ENCODE measurements around the gene KANK2. TPM values are rescaled to one million over a fixed set of nuclear protein-coding genes. Genes with fewer than 3 reads are reported as not detected.
A peak's percentile ranks its signal among the peaks of the same experiment; 100 is the strongest.

Gene KANK2
- total and polyA plus RNA-seq, 2 of the 4 experiments (the other 2 are of a cell fraction) = 104 to 176 TPM

- intact Hi-C loops (cut with micrococcal nuclease) (no loop called here), in situ Hi-C loops (cut with MboI; ENCODE audit: low sequenced_read_pairs) (no loop called here), dilution Hi-C loops (cut with HindIII; ENCODE audit: low sequenced_read_pairs, unreplicated experiment) (no loop called here)
- no TSS peak for BruUV-seq (replicated peaks)
- Histone ChIP-seq H3K4ac (ENCODE audit: low read depth, low read length) (peak overlapping the region; percentile 94), H4K8ac (ENCODE audit: low read depth in 2 of 2, low read length in 2 of 2) (peak overlapping the region; percentile 92 to 97), H3K4me2 (ENCODE audit: low read depth, low read length) (peak overlapping the region; percentile 91), H3K14ac (replicated peaks; ENCODE audit: low read depth, low read length) (peak overlapping the region; percentile 99), H3K9me3 (ENCODE audit: control insufficient read depth, insufficient read depth, low read length) (no peaks in the 10 kb centered on the region), H2BK5ac (ENCODE audit: low read depth, low read length, poor library complexity, severe bottlenecking) (peak overlapping the region; percentile 91), H4K91ac (ENCODE audit: insufficient read depth, low read depth, low read length) (peak overlapping the region; percentile 89), H3K79me1 (ENCODE audit: low read depth in 1 of 2, low read length in 2 of 2) (peaks cover 20 to 55% of the 10 kb centered on the region in 2 experiments), H3K18ac (ENCODE audit: low read depth, low read length) (peak overlapping the region; percentile 89), H2BK20ac (ENCODE audit: low read depth, low read length) (peak overlapping the region; percentile 27; the same call in 1 of the 2 replicates), H3K27ac (ENCODE audit: insufficient read depth, low read length) (peak overlapping the region; percentile 98), H2AK9ac (replicated peaks; ENCODE audit: low read depth, low read length, poor library complexity) (peak overlapping the region; percentile 98), H2BK120ac (ENCODE audit: low read depth, low read length) (peak overlapping the region; percentile 89), H4K20me1 (ENCODE audit: insufficient read depth, low read length) (peaks cover 11% of the 10 kb centered on the region; the same call in 1 of the 2 replicates), H3K27me3 (ENCODE audit: control insufficient read depth, insufficient read depth, low read length) (no peaks in the 10 kb centered on the region), H3K9me1 (ENCODE audit: insufficient read depth, low read length) (peaks cover 7% of the 10 kb centered on the region), H2AFZ (replicated peaks; ENCODE audit: low read length, poor library complexity) (peak overlapping the region; percentile 88), H3K4me1 (ENCODE audit: control insufficient read depth, insufficient read depth, low read length) (peaks cover 16% of the 10 kb centered on the region), H3K56ac (ENCODE audit: extremely low read depth, insufficient read depth, low read length) (peak overlapping the region; percentile 93), H3K4me3 (ENCODE audit: insufficient read depth, low read depth, low read length) (peak overlapping the region; percentile 99), H3K36me3 (ENCODE audit: control insufficient read depth, insufficient read depth, low read length) (peaks cover 36% of the 10 kb centered on the region), H3K9ac (ENCODE audit: low read depth, low read length) (peak overlapping the region; percentile 100), H3K23ac (ENCODE audit: low read depth, low read length) (peak overlapping the region; percentile 99), H2AK5ac (ENCODE audit: low read depth, low read length) (peak overlapping the region; percentile 99), H4K5ac (ENCODE audit: low read depth, low read length) (peak overlapping the region; percentile 62), H2BK15ac (ENCODE audit: low read depth, low read length) (peak overlapping the region; percentile 66; the same call in 2 of the 3 replicates)
- peak; percentile 18; the same call in 1 of the 2 replicates for TF ChIP-seq MXI1 (IDR thresholded peaks at IDR 0.05; ENCODE audit: borderline replicate concordance, low read depth, low read length)
- TF ChIP-seq USF2 (IDR thresholded peaks at IDR 0.05; ENCODE audit: low read depth, low read length) = no peak
- peak; percentile 18; the same call in 1 of the 2 replicates for TF ChIP-seq POLR2A (IDR thresholded peaks at IDR 0.05; ENCODE audit: low read depth, low read length)
- ATAC-seq (ENCODE audit: low read depth) (peak; percentile 50), DNase-seq (peak; percentile 28)
- CTCF ChIA-PET = no interaction called here
- WGBS, 2 experiments (ENCODE audit: extremely low coverage in 2 of 2, insufficient read length in 1 of 2) = 2% methylated on average over 11 of the region's 47 CpGs; no CpG with 5 or more reads in 1 of the 2 experiments
- POLR2A ChIA-PET (ENCODE audit: unreplicated experiment) = no interaction called here
Observed at GRCh38 chr19:11196406-11197287, 698 bp downstream of the KANK2 start.

Measured in IMR-90 (cell line).